Measurements from ENCODE around the gene FCGR2B.
"Not testable (repeated sequence)": the region's sequence is repeated elsewhere in the genome, so short reads cannot be mapped to it uniquely, and the experiment has no call there.

GRCh38 chr1:161636189-161636782, 26.7 kb upstream of the FCGR2B start:
- TF ChIP-seq POLR2A, CTCF (IDR thresholded peaks at IDR 0.05): not testable (repeated sequence)

Measured in suprapubic skin (tissue), 3 donors.